GM18498 (cell line): Measurements from ENCODE around the gene CEP170B.
"Not testable (repeated sequence)": the region's sequence is repeated elsewhere in the genome, so short reads cannot be mapped to it uniquely, and the experiment has no call there.

Source experiments
- ATAC-seq: cut with Tn5 transposase; IDR thresholded peaks from one replicate; pipeline ENCODE4 v1.9.1; 2021; ENCODE audit warnings: mild to moderate bottlenecking, moderate library complexity; ENCODE audit not compliant: unreplicated experiment

Gene CEP170B

GRCh38 chr14:104877066-104877805, 12.2 kb downstream of the CEP170B start:
- ATAC-seq = no peak

- ATAC-seq = no peak
These were observed 12.9 kb downstream of the CEP170B start for GRCh38 chr14:104877806-104878550.

GRCh38 chr14:104878582-104878981, 13.5 kb downstream of the CEP170B start:
- ATAC-seq = no peak

- ATAC-seq = no peak
These were observed 14.3 kb downstream of the CEP170B start for GRCh38 chr14:104879201-104879982.

- no peak for ATAC-seq
These were observed 15.0 kb downstream of the CEP170B start for GRCh38 chr14:104879983-104880565.

GRCh38 chr14:104880584-104881210, 15.6 kb downstream of the CEP170B start:
- no peak for ATAC-seq

GRCh38 chr14:104881369-104881979, 16.4 kb downstream of the CEP170B start:
- no peak for ATAC-seq

GRCh38 chr14:104882325-104882973, 17.4 kb downstream of the CEP170B start:
- no peak for ATAC-seq

- ATAC-seq = no peak
These were observed 18.1 kb downstream of the CEP170B start for GRCh38 chr14:104882991-104883660.

GRCh38 chr14:104883681-104884361, 18.8 kb downstream of the CEP170B start:
- ATAC-seq = no peak

- ATAC-seq = not testable (repeated sequence)
These were observed 19.3 kb downstream of the CEP170B start for GRCh38 chr14:104884381-104884780.

GRCh38 chr14:104885031-104885972, 20.2 kb downstream of the CEP170B start:
- ATAC-seq = no peak

- ATAC-seq = no peak
These were observed 21.1 kb downstream of the CEP170B start for GRCh38 chr14:104885973-104886689.

- ATAC-seq = no peak
These were observed 21.9 kb downstream of the CEP170B start for GRCh38 chr14:104886690-104887622.

- ATAC-seq = no peak
These were observed 22.8 kb downstream of the CEP170B start for GRCh38 chr14:104887623-104888488.
